Naive thymus-derived CD4-positive, alpha-beta T cell (primary cell): ENCODE measurements around the gene ILF2. TPM values are rescaled to one million over a fixed set of nuclear protein-coding genes. Genes with fewer than 3 reads are reported as not detected.

Source experiments
- ATAC-seq: fragments of 150-1000 bp; cut with Tn5 transposase; 2 replicates; pipeline ENCODE4 v1.10.0; 2021; ENCODE audit warnings: mild to moderate bottlenecking, moderate library complexity
- CTCF ChIA-PET: fragments of 350-600 bp; sonication (Branson Sonifier 250); formaldehyde crosslinking; loops from one replicate; lab custom pipeline; 2021; ENCODE audit warnings: antibody characterized with exemption; lab: Charles Lee
- POLR2A ChIA-PET: fragments of 350-600 bp; sonication (Branson Sonifier 250); formaldehyde crosslinking; loops from one replicate; lab custom pipeline; 2021; ENCODE audit warnings: antibody characterized with exemption, inconsistent platforms; lab: Charles Lee
- DNase-seq, 9 donors: peaks; one replicate each; pipeline versions ENCODE4 v3.0.0 to v3.0.0-alpha.2; 2020 to 2022; ENCODE audit warnings: mixed read lengths in 1 of 9
- H3K27ac ChIP-seq: one replicate; pipeline ENCODE4 v1.7.0; 2013; ENCODE audit warnings: mild to moderate bottlenecking, low read depth, low read length, moderate library complexity
- H3K27me3 ChIP-seq, 2 donors: one replicate each; pipeline ENCODE4 v1.7.0; 2013; ENCODE audit warnings: low read length in 2 of 2, mild to moderate bottlenecking in 2 of 2, moderate library complexity in 2 of 2; ENCODE audit not compliant: control insufficient read depth in 2 of 2, insufficient read depth in 2 of 2
- H3K36me3 ChIP-seq, 3 experiments: 1 replicate in 2 of 3; 2 replicates in 1 of 3; pipeline ENCODE4 v1.7.0; 2013; ENCODE audit warnings: low read length in 3 of 3, mild to moderate bottlenecking in 3 of 3, moderate library complexity in 1 of 3; ENCODE audit not compliant: insufficient read depth in 3 of 3, control insufficient read depth in 2 of 3
- H3K4me1 ChIP-seq, 2 donors: one replicate each; pipeline ENCODE4 v1.7.0; 2013; ENCODE audit warnings: low read length in 2 of 2, mild to moderate bottlenecking in 2 of 2, moderate library complexity in 1 of 2; ENCODE audit not compliant: control insufficient read depth in 2 of 2, insufficient read depth in 2 of 2
- H3K4me3 ChIP-seq: 2 replicates; pipeline ENCODE4 v1.7.0; 2013; ENCODE audit warnings: mild to moderate bottlenecking, low read length
- H3K9me3 ChIP-seq, 3 experiments: 1 replicate in 2 of 3; 2 replicates in 1 of 3; pipeline ENCODE4 v1.7.0; 2013; ENCODE audit warnings: low read length in 3 of 3; ENCODE audit not compliant: control insufficient read depth in 2 of 3
- H3K27ac Mint-ChIP-seq, 9 donors: one replicate each; pipeline ENCODE4 v1.8.0; 2020 to 2022; ENCODE audit warnings: mixed read lengths in 9 of 9, mild to moderate bottlenecking in 8 of 9, moderate library complexity in 5 of 9, inconsistent platforms in 2 of 9
- H3K27me3 Mint-ChIP-seq, 5 donors: one replicate each; pipeline ENCODE4 v1.8.0; 2021 to 2022; ENCODE audit warnings: mixed read lengths in 5 of 5, mild to moderate bottlenecking in 1 of 5
- H3K36me3 Mint-ChIP-seq, 5 donors: one replicate each; pipeline ENCODE4 v1.8.0; 2020 to 2022; ENCODE audit warnings: mixed read lengths in 5 of 5, mild to moderate bottlenecking in 3 of 5, inconsistent platforms in 1 of 5
- H3K4me1 Mint-ChIP-seq, 7 donors: one replicate each; pipeline ENCODE4 v1.8.0; 2020 to 2022; ENCODE audit warnings: mixed read lengths in 7 of 7, mild to moderate bottlenecking in 3 of 7, inconsistent platforms in 1 of 7
- H3K4me3 Mint-ChIP-seq, 10 donors: one replicate each; pipeline ENCODE4 v1.8.0; 2020 to 2022; ENCODE audit warnings: mild to moderate bottlenecking in 10 of 10, mixed read lengths in 10 of 10, moderate library complexity in 6 of 10, inconsistent platforms in 2 of 10
- H3K9me3 Mint-ChIP-seq, 11 donors: one replicate each; pipeline ENCODE4 v1.8.0; 2020 to 2022; ENCODE audit warnings: mixed read lengths in 11 of 11, mild to moderate bottlenecking in 4 of 11, inconsistent platforms in 1 of 11, moderate library complexity in 1 of 11
- intact Hi-C, 2 donors: fragments of 100-400 bp; cut with micrococcal nuclease; formaldehyde crosslinking; loops; one replicate each; pipeline ENCODE4 v1.15.1; 2023
- polyA plus RNA-seq, 2 donors: library from polyadenylated mRNA; unstranded; fragments of 300-500 nt; fragmentation: Illumina TruSeq; gene quantifications; one replicate each; pipeline ENCODE4 v1.2.3, GENCODE V29; 2021
- total RNA-seq, 6 experiments: library from RNA in 5 of 6; stranded (reverse) in 5 of 6; gene quantifications; 1 replicate in 5 of 6; 2 replicates in 1 of 6; pipeline ENCODE4 v1.2.3 and lab custom pipeline; 2021 to 2026

ILF2 gene
- total and polyA plus RNA-seq, 7 experiments from 2014 or later = 83.6 to 177 (median 136) TPM

DNA sequence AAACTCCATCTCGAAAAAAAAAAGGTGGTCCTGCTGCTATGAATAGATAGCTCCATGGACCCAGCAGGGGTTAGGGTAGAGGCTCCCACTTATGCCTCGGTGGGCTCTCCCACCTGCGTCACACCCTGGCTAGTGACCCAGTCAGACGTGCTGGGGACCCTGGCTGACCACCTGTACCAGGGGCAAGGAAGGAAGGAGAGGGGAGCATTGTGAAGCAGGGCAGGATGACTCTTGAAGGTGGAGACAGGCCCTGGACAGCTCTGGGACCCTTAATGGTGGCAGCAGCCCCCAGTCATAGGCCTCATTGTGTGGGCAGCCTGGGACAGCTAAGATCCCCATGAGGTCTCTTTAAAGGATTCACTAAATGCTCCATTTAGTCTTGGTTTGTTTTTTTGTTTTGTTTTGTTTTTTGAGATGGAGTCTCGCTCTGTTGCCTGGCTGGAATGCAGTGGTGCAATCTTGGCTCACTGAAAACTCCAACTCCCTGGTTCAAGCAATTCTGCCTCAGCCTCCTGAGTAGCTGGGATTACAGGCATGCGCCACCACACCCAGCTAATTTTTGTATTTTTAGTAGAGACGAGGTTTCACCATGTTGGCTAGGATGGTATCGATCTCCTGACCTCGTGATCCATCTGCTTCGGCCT lies 22.7 kb downstream of the ILF2 start:
- ChIA-PET CTCF (interaction anchor here (0.9 to 1.0 kb wide), 2 partner anchors 14 to 28 kb away, joined by 3 read pairs; no protein-coding TSS in a partner anchor), POLR2A (interaction anchor here (1.5 to 11.0 kb wide), 6 partner anchors 8 to 18 kb away, joined by 4 to 99 read pairs (median 10); partner anchors contain the start of genes CHTOP and SNAPIN)
- peaks cover 14 to 34% (median 28%) of the 10 kb centered on the region in 5 donors for H3K36me3 Mint-ChIP-seq
- Histone ChIP-seq H3K36me3 (peaks cover 16 to 28% (median 18%) of the 10 kb centered on the region in 3 experiments), H3K9me3 (no peaks in the 10 kb centered on the region), H3K4me3 (no peak overlapping the region), H3K27me3 (no peaks in the 10 kb centered on the region), H3K27ac (no peak overlapping the region), H3K4me1 (peaks cover 7 to 28% of the 10 kb centered on the region in 2 donors)
- DNase-seq = no peak
- no peak for ATAC-seq
- intact Hi-C loops = no loop called here
- H3K27ac Mint-ChIP-seq = peak overlapping the region in 8 of 9 donors; percentile 72 to 95 (median 84)
- H3K4me3 Mint-ChIP-seq = peak overlapping the region in 5 of 10 donors; percentile 13 to 83 (median 45)
- peaks cover 37 to 75% (median 65%) of the 10 kb centered on the region in 7 donors for H3K4me1 Mint-ChIP-seq
- H3K9me3 Mint-ChIP-seq = peaks cover 0 to 2% (median 0%) of the 10 kb centered on the region in 11 donors
- H3K27me3 Mint-ChIP-seq = no peaks in the 10 kb centered on the region

DNA sequence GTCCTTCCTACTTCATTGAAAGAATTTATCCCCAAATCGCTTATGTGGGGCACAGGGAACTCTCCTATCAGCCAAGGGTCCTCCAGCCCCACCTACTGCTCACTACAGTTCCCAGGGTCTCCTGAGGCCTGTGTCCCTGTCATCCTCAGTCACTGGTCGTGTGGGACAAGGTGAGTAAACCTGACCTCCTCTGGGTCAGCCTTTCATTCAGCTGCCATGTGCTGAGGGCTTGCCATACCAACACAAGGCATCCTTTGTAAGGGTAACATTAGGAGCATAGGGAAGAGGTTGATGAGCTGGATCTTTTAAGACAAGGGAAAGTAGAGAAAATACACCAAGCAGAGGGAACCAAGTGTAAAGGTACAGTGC lies 23.5 kb downstream of the ILF2 start:
- Mint-ChIP-seq H3K9me3 (peaks cover 0 to 2% (median 0%) of the 10 kb centered on the region in 11 donors), H3K4me1 (peaks cover 40 to 79% (median 73%) of the 10 kb centered on the region in 7 donors), H3K36me3 (peaks cover 17 to 37% (median 31%) of the 10 kb centered on the region in 5 donors), H3K4me3 (peak overlapping the region in 7 of 10 donors; percentile 0 to 83 (median 32)), H3K27ac (peak overlapping the region; percentile 58 to 95 (median 80)), H3K27me3 (no peaks in the 10 kb centered on the region)
- Histone ChIP-seq H3K4me3 (no peak overlapping the region), H3K9me3 (no peaks in the 10 kb centered on the region), H3K27ac (no peak overlapping the region), H3K36me3 (peaks cover 23 to 36% (median 24%) of the 10 kb centered on the region in 3 experiments), H3K27me3 (no peaks in the 10 kb centered on the region), H3K4me1 (peaks cover 7 to 28% of the 10 kb centered on the region in 2 donors)
- intact Hi-C loops = no loop called here
- ATAC-seq (no peak), DNase-seq (no peak)
- POLR2A ChIA-PET = interaction anchor here (1.5 to 11.0 kb wide), 5 partner anchors 9 to 19 kb away, joined by 4 to 99 read pairs (median 11); partner anchors contain the start of genes CHTOP and SNAPIN
- CTCF ChIA-PET = interaction anchor here (0.9 kb wide), 1 partner anchor 13 kb away, joined by 3 read pairs; no protein-coding TSS in a partner anchor

DNA sequence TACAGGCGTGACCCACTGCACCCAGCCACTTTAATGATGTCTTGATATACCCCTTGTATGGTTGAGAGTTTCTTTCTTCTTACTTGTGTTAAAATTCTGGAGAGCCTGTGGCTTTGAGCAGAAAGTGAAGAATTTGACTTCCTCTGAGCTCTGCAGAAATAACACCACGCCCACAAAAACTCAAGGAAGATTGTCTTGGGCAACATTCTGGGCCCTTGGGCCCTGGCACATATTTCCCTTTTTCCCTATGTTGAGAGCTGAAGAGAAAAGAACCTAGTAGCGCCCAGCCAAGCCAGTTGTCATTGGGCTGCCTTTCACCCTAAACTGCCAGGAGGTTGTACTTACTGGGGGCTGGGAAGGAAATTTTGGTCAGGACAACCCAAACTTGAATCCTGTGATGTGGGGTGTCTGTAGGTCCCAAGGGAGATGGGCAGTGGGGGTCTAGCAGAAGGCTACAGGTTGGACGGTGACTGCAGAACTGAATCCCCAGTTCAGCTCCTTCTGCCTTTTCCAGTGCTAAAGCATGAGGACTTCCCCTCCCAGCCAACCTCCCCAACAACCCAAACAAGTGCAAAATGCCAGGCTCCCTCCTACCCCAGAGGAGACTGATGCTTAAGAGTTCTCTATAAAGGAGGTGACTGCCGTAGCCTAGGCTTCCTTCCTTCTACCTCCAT lies 24.0 kb downstream of the ILF2 start:
- ATAC-seq (peak; percentile 28), DNase-seq (no peak)
- Mint-ChIP-seq H3K36me3 (peaks cover 21 to 41% (median 31%) of the 10 kb centered on the region in 5 donors), H3K4me3 (peak overlapping the region in 6 of 10 donors; percentile 6 to 46 (median 24)), H3K27ac (peak overlapping the region; percentile 59 to 95 (median 83)), H3K9me3 (peaks cover 0 to 2% (median 0%) of the 10 kb centered on the region in 11 donors), H3K27me3 (no peaks in the 10 kb centered on the region), H3K4me1 (peaks cover 42 to 84% (median 77%) of the 10 kb centered on the region in 7 donors)
- ChIA-PET CTCF (no interaction called here), POLR2A (interaction anchor here (1.6 to 11.0 kb wide), 2 partner anchors 10 to 13 kb away, joined by 4 to 99 read pairs; partner anchors contain the start of gene CHTOP)
- Histone ChIP-seq H3K4me3 (no peak overlapping the region), H3K4me1 (peaks cover 7 to 28% of the 10 kb centered on the region in 2 donors), H3K9me3 (no peaks in the 10 kb centered on the region), H3K36me3 (peaks cover 27 to 41% (median 28%) of the 10 kb centered on the region in 3 experiments), H3K27ac (no peak overlapping the region), H3K27me3 (no peaks in the 10 kb centered on the region)
- intact Hi-C loops = no loop called here

DNA sequence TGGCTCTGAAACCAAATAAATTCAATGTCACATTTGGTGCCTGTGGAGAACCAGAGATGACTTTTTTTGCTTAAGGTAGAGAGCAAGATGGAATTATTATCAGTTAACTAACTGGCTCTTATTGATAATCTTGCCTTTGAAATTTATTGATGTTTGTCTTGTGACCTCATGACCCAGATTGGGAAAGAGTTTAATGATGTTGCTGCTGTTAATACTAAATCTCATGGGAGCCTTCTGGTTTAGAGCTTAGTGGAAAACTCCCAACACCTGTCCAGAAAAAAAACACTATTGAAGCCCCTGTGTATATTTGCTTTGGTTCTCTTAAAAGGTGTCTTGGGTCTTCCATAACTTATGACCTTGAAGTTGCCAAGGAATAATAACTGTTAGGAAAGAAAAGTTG lies 27.0 kb downstream of the ILF2 start:
- intact Hi-C loops = loop anchor here in 1 of 2 donors (2.0 kb wide), 1 partner anchor 59 kb away; no protein-coding TSS in a partner anchor
- Mint-ChIP-seq H3K27ac (peak overlapping the region in 6 of 9 donors; percentile 12 to 70 (median 36)), H3K9me3 (peaks cover 0 to 2% (median 0%) of the 10 kb centered on the region in 11 donors), H3K4me1 (peaks cover 36 to 87% (median 74%) of the 10 kb centered on the region in 7 donors), H3K4me3 (peak overlapping the region in 2 of 10 donors; percentile 15 to 31), H3K36me3 (peaks cover 21 to 47% (median 39%) of the 10 kb centered on the region in 5 donors), H3K27me3 (no peaks in the 10 kb centered on the region)
- DNase-seq (no peak), ATAC-seq (no peak)
- POLR2A ChIA-PET = interaction anchor here (0.6 to 11.0 kb wide), 5 partner anchors 9 to 359 kb away, joined by 3 to 99 read pairs (median 3); partner anchors contain the start of gene CHTOP
- Histone ChIP-seq H3K9me3 (no peaks in the 10 kb centered on the region), H3K4me3 (no peak overlapping the region), H3K36me3 (peaks cover 40 to 70% (median 42%) of the 10 kb centered on the region in 3 experiments), H3K27me3 (no peaks in the 10 kb centered on the region), H3K27ac (peak overlapping the region; percentile 17), H3K4me1 (peaks cover 0 to 13% of the 10 kb centered on the region in 2 donors)
- CTCF ChIA-PET = interaction anchor here (0.5 to 1.7 kb wide), 3 partner anchors 9 to 1601 kb away, joined by 3 to 6 read pairs (median 3); no protein-coding TSS in a partner anchor

DNA sequence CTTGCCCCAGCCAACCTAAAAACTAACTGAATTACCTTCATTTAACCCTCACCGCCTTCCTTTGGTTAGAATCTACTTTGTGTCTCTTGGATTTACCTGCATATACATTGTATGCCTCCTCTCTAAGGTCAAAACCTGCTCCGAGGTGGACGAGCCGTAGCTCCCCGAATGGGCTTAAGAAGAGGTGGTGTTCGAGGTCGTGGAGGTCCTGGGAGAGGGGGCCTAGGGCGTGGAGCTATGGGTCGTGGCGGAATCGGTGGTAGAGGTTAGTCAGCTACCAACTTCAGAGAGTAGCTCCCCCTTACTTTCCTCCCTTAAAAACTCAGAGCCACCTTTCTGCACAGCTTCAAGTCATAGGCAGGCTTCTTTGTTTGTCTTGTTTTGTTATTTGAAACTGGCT lies 27.7 kb downstream of the ILF2 start:
- Mint-ChIP-seq H3K27ac (peak overlapping the region in 8 of 9 donors; percentile 1 to 70 (median 34)), H3K4me1 (peaks cover 36 to 84% (median 69%) of the 10 kb centered on the region in 7 donors), H3K36me3 (peaks cover 21 to 47% (median 39%) of the 10 kb centered on the region in 5 donors), H3K4me3 (peak overlapping the region in 2 of 10 donors; percentile 14 to 36), H3K9me3 (peaks cover 0 to 2% (median 0%) of the 10 kb centered on the region in 11 donors), H3K27me3 (no peaks in the 10 kb centered on the region)
- no peaks in the 10 kb centered on the region for H3K9me3 ChIP-seq
- no peak overlapping the region for H3K27ac ChIP-seq
- H3K4me1 ChIP-seq = peaks cover 0 to 10% of the 10 kb centered on the region in 2 donors
- no peak for ATAC-seq
- intact Hi-C loops = loop anchor here in 1 of 2 donors (2.0 kb wide), 1 partner anchor 60 kb away; no protein-coding TSS in a partner anchor
- ChIA-PET CTCF (interaction anchor here (0.6 to 1.7 kb wide), 3 partner anchors 8 to 1926 kb away, joined by 3 to 6 read pairs (median 5); no protein-coding TSS in a partner anchor), POLR2A (interaction anchor here (0.7 to 11.0 kb wide), 4 partner anchors 9 to 108 kb away, joined by 3 to 99 read pairs (median 3); partner anchors contain the start of genes CHTOP and S100A6)
- no peak for DNase-seq
- H3K4me3 ChIP-seq = no peak overlapping the region
- peaks cover 40 to 78% (median 47%) of the 10 kb centered on the region in 3 experiments for H3K36me3 ChIP-seq
- H3K27me3 ChIP-seq = no peaks in the 10 kb centered on the region

DNA sequence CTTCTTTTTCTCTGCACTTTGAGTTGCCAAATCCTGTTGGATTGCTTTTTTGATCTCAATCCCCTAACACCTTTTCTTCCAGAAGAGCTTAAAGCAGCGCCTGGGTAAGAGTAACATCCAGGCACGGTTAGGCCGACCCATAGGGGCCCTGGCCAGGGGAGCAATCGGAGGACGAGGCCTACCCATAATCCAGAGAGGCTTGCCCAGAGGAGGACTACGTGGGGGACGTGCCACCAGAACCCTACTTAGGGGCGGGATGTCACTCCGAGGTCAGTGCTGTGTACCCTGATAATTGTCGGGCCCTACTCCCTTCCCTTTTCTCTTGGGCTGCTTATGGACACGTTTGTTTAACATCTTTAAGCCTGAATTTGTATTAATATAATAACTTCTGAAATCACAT lies 28.6 kb downstream of the ILF2 start:
- ATAC-seq (no peak), DNase-seq (no peak)
- H3K36me3 Mint-ChIP-seq = peaks cover 21 to 54% (median 42%) of the 10 kb centered on the region in 5 donors
- no peak overlapping the region for H3K4me3 ChIP-seq
- peaks cover 0 to 12% of the 10 kb centered on the region in 2 donors for H3K4me1 ChIP-seq
- peak overlapping the region in 2 of 9 donors; percentile 66 to 69 for H3K27ac Mint-ChIP-seq
- H3K27me3 ChIP-seq = no peaks in the 10 kb centered on the region
- peaks cover 40 to 87% (median 53%) of the 10 kb centered on the region in 3 experiments for H3K36me3 ChIP-seq
- H3K9me3 Mint-ChIP-seq = no peaks in the 10 kb centered on the region
- ChIA-PET CTCF (no interaction called here), POLR2A (no interaction called here)
- peaks cover 35 to 84% (median 67%) of the 10 kb centered on the region in 7 donors for H3K4me1 Mint-ChIP-seq
- intact Hi-C loops = loop anchor here in 1 of 2 donors (2.0 kb wide), 1 partner anchor 61 kb away; no protein-coding TSS in a partner anchor
- H3K9me3 ChIP-seq = no peaks in the 10 kb centered on the region
- no peak overlapping the region for H3K27ac ChIP-seq
- H3K4me3 Mint-ChIP-seq = no peak overlapping the region
- H3K27me3 Mint-ChIP-seq = no peaks in the 10 kb centered on the region
